Measurements from ENCODE around the gene MCC.

DNA sequence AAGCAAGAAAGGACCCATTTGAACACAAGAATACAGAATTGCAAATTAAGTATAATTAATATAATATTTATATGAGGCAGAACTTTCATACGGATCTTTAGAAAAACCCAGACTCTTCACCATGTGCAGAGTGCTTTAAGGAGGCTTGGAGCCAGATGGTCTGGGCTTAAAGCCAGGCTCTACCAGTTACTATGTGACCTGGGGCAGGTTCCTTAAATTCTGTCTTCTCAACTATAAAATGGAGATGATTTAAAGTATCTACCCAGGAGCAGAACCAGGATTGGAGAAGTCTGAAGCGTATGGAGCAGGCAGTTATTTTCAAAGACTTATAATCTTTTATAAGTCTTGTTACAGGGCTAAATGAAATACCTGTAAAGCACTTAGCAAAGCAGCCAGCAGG, 255.6 kb downstream of the MCC start:
- TF ChIP-seq, protein P1, sequence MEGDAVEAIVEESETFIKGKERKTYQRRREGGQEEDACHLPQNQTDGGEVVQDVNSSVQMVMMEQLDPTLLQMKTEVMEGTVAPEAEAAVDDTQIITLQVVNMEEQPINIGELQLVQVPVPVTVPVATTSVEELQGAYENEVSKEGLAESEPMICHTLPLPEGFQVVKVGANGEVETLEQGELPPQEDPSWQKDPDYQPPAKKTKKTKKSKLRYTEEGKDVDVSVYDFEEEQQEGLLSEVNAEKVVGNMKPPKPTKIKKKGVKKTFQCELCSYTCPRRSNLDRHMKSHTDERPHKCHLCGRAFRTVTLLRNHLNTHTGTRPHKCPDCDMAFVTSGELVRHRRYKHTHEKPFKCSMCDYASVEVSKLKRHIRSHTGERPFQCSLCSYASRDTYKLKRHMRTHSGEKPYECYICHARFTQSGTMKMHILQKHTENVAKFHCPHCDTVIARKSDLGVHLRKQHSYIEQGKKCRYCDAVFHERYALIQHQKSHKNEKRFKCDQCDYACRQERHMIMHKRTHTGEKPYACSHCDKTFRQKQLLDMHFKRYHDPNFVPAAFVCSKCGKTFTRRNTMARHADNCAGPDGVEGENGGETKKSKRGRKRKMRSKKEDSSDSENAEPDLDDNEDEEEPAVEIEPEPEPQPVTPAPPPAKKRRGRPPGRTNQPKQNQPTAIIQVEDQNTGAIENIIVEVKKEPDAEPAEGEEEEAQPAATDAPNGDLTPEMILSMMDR (IDR thresholded peaks at IDR 0.05 in 4 of 5, conservative IDR thresholded peaks at IDR 0.05 in 1 of 5) = no peak
- no peak for TF ChIP-seq POLR2A (IDR thresholded peaks at IDR 0.05)
